Esophagus squamous epithelium (tissue), 4 donors: ENCODE results near the gene INSC.

Experiments
- POLR2A ChIP-seq, 4 donors: fragments of 450-650 bp; IDR thresholded peaks; one replicate each; pipeline ENCODE4 v1.6.1; 2017; ENCODE audit warnings: antibody characterized with exemption in 4 of 4, mild to moderate bottlenecking in 4 of 4, moderate library complexity in 3 of 4
- TF ChIP-seq, protein P1 (sequence below), 6 experiments: fragments of 450-650 bp in 4 of 6; fragments of 200-600 bp in 2 of 6; sonication (generic) in 2 of 6; IDR thresholded peaks; one replicate each; pipeline ENCODE4 v1.5.1; 2016 to 2019; ENCODE audit warnings: antibody characterized with exemption in 6 of 6, mild to moderate bottlenecking in 4 of 6, moderate library complexity in 4 of 6

DNA sequence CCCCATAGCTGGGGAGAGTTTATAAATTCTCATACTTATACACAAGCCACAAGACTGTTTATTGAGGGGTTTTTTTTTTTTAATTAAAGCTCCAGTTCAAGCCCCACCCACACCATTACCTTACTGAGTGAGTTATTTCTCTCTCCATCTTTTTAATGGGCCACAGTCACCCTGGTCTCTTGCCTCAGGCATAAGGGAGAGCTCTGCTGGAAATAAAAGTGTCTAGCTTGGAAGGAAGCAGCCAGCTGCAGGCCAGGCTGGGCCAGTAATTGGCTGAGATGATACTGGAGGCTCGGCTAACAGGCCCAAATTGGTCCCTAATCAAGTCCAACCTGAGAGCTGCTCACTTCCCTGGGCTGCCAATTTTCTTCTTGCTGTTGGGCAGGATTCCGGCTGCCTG, 174.1 kb downstream of the INSC start:
- TF ChIP-seq, protein P1, sequence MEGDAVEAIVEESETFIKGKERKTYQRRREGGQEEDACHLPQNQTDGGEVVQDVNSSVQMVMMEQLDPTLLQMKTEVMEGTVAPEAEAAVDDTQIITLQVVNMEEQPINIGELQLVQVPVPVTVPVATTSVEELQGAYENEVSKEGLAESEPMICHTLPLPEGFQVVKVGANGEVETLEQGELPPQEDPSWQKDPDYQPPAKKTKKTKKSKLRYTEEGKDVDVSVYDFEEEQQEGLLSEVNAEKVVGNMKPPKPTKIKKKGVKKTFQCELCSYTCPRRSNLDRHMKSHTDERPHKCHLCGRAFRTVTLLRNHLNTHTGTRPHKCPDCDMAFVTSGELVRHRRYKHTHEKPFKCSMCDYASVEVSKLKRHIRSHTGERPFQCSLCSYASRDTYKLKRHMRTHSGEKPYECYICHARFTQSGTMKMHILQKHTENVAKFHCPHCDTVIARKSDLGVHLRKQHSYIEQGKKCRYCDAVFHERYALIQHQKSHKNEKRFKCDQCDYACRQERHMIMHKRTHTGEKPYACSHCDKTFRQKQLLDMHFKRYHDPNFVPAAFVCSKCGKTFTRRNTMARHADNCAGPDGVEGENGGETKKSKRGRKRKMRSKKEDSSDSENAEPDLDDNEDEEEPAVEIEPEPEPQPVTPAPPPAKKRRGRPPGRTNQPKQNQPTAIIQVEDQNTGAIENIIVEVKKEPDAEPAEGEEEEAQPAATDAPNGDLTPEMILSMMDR (IDR thresholded peaks at IDR 0.05) = no peak
- TF ChIP-seq POLR2A (IDR thresholded peaks at IDR 0.05) = no peak
